HEK293 (cell line): ENCODE data around the gene CATSPERZ.

Source experiments
- BCL11B ChIP-seq: fragments of 450-650 bp; formaldehyde crosslinking; IDR thresholded peaks from 2 replicates; pipeline ENCODE4 v1.5.1; 2016; ENCODE audit warnings: low read depth, missing biosample characterization, missing genetic modification characterization
- IKZF3 ChIP-seq: fragments of 450-650 bp; IDR thresholded peaks from 2 replicates; pipeline ENCODE4 v1.5.0; 2018; ENCODE audit warnings: missing biosample characterization, mild to moderate bottlenecking, missing genetic modification characterization, moderate library complexity
- KLF8 ChIP-seq: fragments of 450-650 bp; formaldehyde crosslinking; IDR thresholded peaks from 2 replicates; pipeline ENCODE4 v1.5.1; 2016; ENCODE audit warnings: missing biosample characterization, missing genetic modification characterization
- KLF9 ChIP-seq: fragments of 450-650 bp; formaldehyde crosslinking; IDR thresholded peaks from 2 replicates; pipeline ENCODE4 v1.5.1; 2016; ENCODE audit warnings: missing biosample characterization, missing genetic modification characterization, low read depth
- MEIS1 ChIP-seq: sonication (generic); formaldehyde crosslinking; IDR thresholded peaks from 2 replicates; pipeline ENCODE4 v1.8.1; 2022; ENCODE audit warnings: missing genetic modification reagents, mild to moderate bottlenecking, borderline replicate concordance
- YY1 ChIP-seq: fragments of 450-650 bp; formaldehyde crosslinking; IDR thresholded peaks from 2 replicates; pipeline ENCODE4 v1.5.1; 2018; ENCODE audit warnings: missing biosample characterization, missing genetic modification characterization
- ZBTB6 ChIP-seq: fragments of 450-650 bp; formaldehyde crosslinking; IDR thresholded peaks from 2 replicates; pipeline ENCODE4 v1.5.1; 2017; ENCODE audit warnings: missing biosample characterization, missing genetic modification characterization
- ZEB2 ChIP-seq: fragments of 450-650 bp; formaldehyde crosslinking; IDR thresholded peaks from 2 replicates; pipeline ENCODE4 v1.5.1; 2016; ENCODE audit warnings: missing biosample characterization, missing genetic modification characterization
- ZIC2 ChIP-seq: fragments of 450-650 bp; formaldehyde crosslinking; IDR thresholded peaks from 2 replicates; pipeline ENCODE4 v1.5.1; 2016; ENCODE audit warnings: missing biosample characterization, missing genetic modification characterization
- ZNF146 ChIP-seq: fragments of 450-650 bp; formaldehyde crosslinking; IDR thresholded peaks from 2 replicates; pipeline ENCODE4 v1.5.1; 2016; ENCODE audit warnings: missing biosample characterization, missing genetic modification characterization
- ZNF266 ChIP-seq: fragments of 450-650 bp; formaldehyde crosslinking; IDR thresholded peaks from 2 replicates; pipeline ENCODE4 v1.5.1; 2016; ENCODE audit warnings: missing biosample characterization, missing genetic modification characterization, low read depth
- ZNF335 ChIP-seq: fragments of 450-650 bp; formaldehyde crosslinking; conservative IDR thresholded peaks from 2 replicates; pipeline ENCODE4 v1.5.1; 2016; ENCODE audit warnings: missing biosample characterization, missing genetic modification characterization
- ZNF404 ChIP-seq: fragments of 450-650 bp; formaldehyde crosslinking; IDR thresholded peaks from 2 replicates; pipeline ENCODE4 v1.5.1; 2017; ENCODE audit warnings: missing biosample characterization, missing genetic modification characterization
- ZNF48 ChIP-seq: fragments of 450-650 bp; formaldehyde crosslinking; IDR thresholded peaks from 2 replicates; pipeline ENCODE4 v1.5.1; 2016; ENCODE audit warnings: missing biosample characterization, missing genetic modification characterization
- ZNF510 ChIP-seq: fragments of 450-650 bp; formaldehyde crosslinking; IDR thresholded peaks from 2 replicates; pipeline ENCODE4 v1.5.1; 2018; ENCODE audit warnings: mild to moderate bottlenecking, missing genetic modification characterization, missing biosample characterization; ENCODE audit not compliant: insufficient replicate concordance
- ZNF514 ChIP-seq: fragments of 450-650 bp; formaldehyde crosslinking; IDR thresholded peaks from 2 replicates; pipeline ENCODE4 v1.5.1; 2016; ENCODE audit warnings: missing biosample characterization, missing genetic modification characterization
- ZNF548 ChIP-seq: fragments of 450-650 bp; formaldehyde crosslinking; IDR thresholded peaks from 2 replicates; pipeline ENCODE4 v1.5.1; 2016; ENCODE audit warnings: missing biosample characterization, missing genetic modification characterization
- ZNF549 ChIP-seq: fragments of 450-650 bp; IDR thresholded peaks from 2 replicates; pipeline ENCODE4 v1.5.1; 2018; ENCODE audit warnings: missing biosample characterization, missing genetic modification characterization, mild to moderate bottlenecking, inconsistent platforms, moderate library complexity
- ZNF571 ChIP-seq: fragments of 450-650 bp; formaldehyde crosslinking; IDR thresholded peaks from 2 replicates; pipeline ENCODE4 v1.5.0; 2017; ENCODE audit warnings: missing biosample characterization, missing genetic modification characterization
- ZNF585B ChIP-seq: fragments of 450-650 bp; formaldehyde crosslinking; IDR thresholded peaks from 2 replicates; pipeline ENCODE4 v1.5.1; 2016; ENCODE audit warnings: missing biosample characterization, missing genetic modification characterization
- ZNF596 ChIP-seq: fragments of 450-650 bp; IDR thresholded peaks from 2 replicates; pipeline ENCODE4 v1.5.0; 2018; ENCODE audit warnings: missing biosample characterization, mild to moderate bottlenecking, missing genetic modification characterization, moderate library complexity
- ZNF629 ChIP-seq: fragments of 450-650 bp; formaldehyde crosslinking; IDR thresholded peaks from 2 replicates; pipeline ENCODE4 v1.5.1; 2017; ENCODE audit warnings: missing biosample characterization, missing genetic modification characterization
- ZNF707 ChIP-seq: fragments of 450-650 bp; formaldehyde crosslinking; IDR thresholded peaks from 2 replicates; pipeline ENCODE4 v1.5.1; 2016; ENCODE audit warnings: missing biosample characterization, missing genetic modification characterization
- ZNF768 ChIP-seq: fragments of 450-650 bp; formaldehyde crosslinking; IDR thresholded peaks from 2 replicates; pipeline ENCODE4 v1.5.1; 2018; ENCODE audit warnings: missing biosample characterization, mild to moderate bottlenecking, missing genetic modification characterization
- ZNF843 ChIP-seq: fragments of 450-650 bp; formaldehyde crosslinking; IDR thresholded peaks from 2 replicates; pipeline ENCODE4 v1.5.1; 2016; ENCODE audit warnings: missing biosample characterization, missing genetic modification characterization
- ZSCAN18 ChIP-seq: fragments of 450-650 bp; formaldehyde crosslinking; IDR thresholded peaks from 2 replicates; pipeline ENCODE4 v1.5.1; 2016; ENCODE audit warnings: missing biosample characterization, missing genetic modification characterization
- TF ChIP-seq, protein P1 (sequence below): fragments of 450-650 bp; formaldehyde crosslinking; IDR thresholded peaks from 2 replicates; pipeline ENCODE4 v1.5.1; 2017; ENCODE audit warnings: missing biosample characterization, missing genetic modification characterization
- TF ChIP-seq, protein P2 (sequence below): fragments of 450-650 bp; formaldehyde crosslinking; IDR thresholded peaks from 2 replicates; pipeline ENCODE4 v1.5.1; 2016; ENCODE audit warnings: missing biosample characterization, missing genetic modification characterization
- TF ChIP-seq, protein P3 (sequence below): fragments of 450-650 bp; formaldehyde crosslinking; IDR thresholded peaks from 2 replicates; pipeline ENCODE4 v1.5.1; 2016; ENCODE audit warnings: missing biosample characterization, missing genetic modification characterization

Gene CATSPERZ

GRCh38 chr11:64251016-64251752, 49.0 kb upstream of the CATSPERZ start, which contains the start of gene PLCB3 (continued):
- TF ChIP-seq ZNF48 (no peak), KLF8 (tag by site-specific recombination) (peak; percentile 68), ZNF571 (tag by site-specific recombination) (no peak), ZNF548 (tag by site-specific recombination) (no peak), ZNF768 (tag by site-specific recombination) (no peak), KLF9 (tag by site-specific recombination) (peak; percentile 34; the same call in 1 of the 2 replicates), BCL11B (tag by site-specific recombination) (peak; percentile 36; the same call in 1 of the 2 replicates), ZIC2 (0 out of 2 replicates have a peak, but pooled peaks have one; percentile 3), ZNF510 (tag by site-specific recombination) (no peak), ZNF596 (tag by site-specific recombination) (no peak), IKZF3 (tag by site-specific recombination) (no peak), ZNF266 (tag by site-specific recombination) (no peak), YY1 (tag by site-specific recombination) (no peak), ZNF629 (tag by site-specific recombination) (0 out of 2 replicates have a peak, but pooled peaks have one; percentile 11), ZBTB6 (tag by site-specific recombination) (no peak), ZSCAN18 (no peak), ZNF404 (tag by site-specific recombination) (no peak), ZNF585B (tag by site-specific recombination) (no peak), ZNF146 (tag by site-specific recombination) (no peak), ZNF549 (tag by site-specific recombination) (no peak), ZNF335 (tag by site-specific recombination) (peak; percentile 88), ZNF707 (tag by site-specific recombination) (no peak), ZNF843 (no peak), MEIS1 (CRISPR knock-in tag) (no peak), ZEB2 (tag by site-specific recombination) (no peak), ZNF514 (tag by site-specific recombination) (no peak)
- TF ChIP-seq, protein P1, sequence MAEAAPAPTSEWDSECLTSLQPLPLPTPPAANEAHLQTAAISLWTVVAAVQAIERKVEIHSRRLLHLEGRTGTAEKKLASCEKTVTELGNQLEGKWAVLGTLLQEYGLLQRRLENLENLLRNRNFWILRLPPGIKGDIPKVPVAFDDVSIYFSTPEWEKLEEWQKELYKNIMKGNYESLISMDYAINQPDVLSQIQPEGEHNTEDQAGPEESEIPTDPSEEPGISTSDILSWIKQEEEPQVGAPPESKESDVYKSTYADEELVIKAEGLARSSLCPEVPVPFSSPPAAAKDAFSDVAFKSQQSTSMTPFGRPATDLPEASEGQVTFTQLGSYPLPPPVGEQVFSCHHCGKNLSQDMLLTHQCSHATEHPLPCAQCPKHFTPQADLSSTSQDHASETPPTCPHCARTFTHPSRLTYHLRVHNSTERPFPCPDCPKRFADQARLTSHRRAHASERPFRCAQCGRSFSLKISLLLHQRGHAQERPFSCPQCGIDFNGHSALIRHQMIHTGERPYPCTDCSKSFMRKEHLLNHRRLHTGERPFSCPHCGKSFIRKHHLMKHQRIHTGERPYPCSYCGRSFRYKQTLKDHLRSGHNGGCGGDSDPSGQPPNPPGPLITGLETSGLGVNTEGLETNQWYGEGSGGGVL (tag by site-specific recombination): peak; percentile 66; the same call in 1 of the 2 replicates
- TF ChIP-seq, protein P2, sequence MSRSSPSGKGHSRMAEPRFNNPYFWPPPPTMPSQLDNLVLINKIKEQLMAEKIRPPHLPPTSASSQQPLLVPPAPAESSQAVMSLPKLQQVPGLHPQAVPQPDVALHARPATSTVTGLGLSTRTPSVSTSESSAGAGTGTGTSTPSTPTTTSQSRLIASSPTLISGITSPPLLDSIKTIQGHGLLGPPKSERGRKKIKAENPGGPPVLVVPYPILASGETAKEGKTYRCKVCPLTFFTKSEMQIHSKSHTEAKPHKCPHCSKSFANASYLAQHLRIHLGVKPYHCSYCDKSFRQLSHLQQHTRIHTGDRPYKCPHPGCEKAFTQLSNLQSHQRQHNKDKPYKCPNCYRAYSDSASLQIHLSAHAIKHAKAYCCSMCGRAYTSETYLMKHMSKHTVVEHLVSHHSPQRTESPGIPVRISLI (tag by site-specific recombination): no peak
- TF ChIP-seq, protein P3, sequence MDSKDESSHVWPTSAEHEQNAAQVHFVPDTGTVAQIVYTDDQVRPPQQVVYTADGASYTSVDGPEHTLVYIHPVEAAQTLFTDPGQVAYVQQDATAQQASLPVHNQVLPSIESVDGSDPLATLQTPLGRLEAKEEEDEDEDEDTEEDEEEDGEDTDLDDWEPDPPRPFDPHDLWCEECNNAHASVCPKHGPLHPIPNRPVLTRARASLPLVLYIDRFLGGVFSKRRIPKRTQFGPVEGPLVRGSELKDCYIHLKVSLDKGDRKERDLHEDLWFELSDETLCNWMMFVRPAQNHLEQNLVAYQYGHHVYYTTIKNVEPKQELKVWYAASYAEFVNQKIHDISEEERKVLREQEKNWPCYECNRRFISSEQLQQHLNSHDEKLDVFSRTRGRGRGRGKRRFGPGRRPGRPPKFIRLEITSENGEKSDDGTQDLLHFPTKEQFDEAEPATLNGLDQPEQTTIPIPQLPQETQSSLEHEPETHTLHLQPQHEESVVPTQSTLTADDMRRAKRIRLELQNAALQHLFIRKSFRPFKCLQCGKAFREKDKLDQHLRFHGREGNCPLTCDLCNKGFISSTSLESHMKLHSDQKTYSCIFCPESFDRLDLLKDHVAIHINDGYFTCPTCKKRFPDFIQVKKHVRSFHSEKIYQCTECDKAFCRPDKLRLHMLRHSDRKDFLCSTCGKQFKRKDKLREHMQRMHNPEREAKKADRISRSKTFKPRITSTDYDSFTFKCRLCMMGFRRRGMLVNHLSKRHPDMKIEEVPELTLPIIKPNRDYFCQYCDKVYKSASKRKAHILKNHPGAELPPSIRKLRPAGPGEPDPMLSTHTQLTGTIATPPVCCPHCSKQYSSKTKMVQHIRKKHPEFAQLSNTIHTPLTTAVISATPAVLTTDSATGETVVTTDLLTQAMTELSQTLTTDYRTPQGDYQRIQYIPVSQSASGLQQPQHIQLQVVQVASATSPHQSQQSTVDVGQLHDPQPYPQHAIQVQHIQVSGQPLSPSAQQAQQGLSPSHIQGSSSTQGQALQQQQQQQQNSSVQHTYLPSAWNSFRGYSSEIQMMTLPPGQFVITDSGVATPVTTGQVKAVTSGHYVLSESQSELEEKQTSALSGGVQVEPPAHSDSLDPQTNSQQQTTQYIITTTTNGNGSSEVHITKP (tag by site-specific recombination): peak; percentile 92
